ENCODE results near the gene TNFRSF21. TPM values are rescaled to one million over a fixed set of nuclear protein-coding genes. Genes with fewer than 3 reads are reported as not detected.

Gene TNFRSF21
- total RNA-seq, 2 donors from 2014 or later, result 24.6 to 26.0 TPM

GRCh38 chr6:47241742-47242482 lies 67.8 kb downstream of the TNFRSF21 start:
- intact Hi-C loops (cut with DNase I), result no loop called here
- Histone ChIP-seq H3K4me3 (no peak overlapping the region), H3K4me1 (peaks cover 28% of the 10 kb centered on the region), H3K36me3 (replicated peaks in 1 of 2; ENCODE audit: insufficient read depth in 1 of 2, low read depth in 2 of 2) (no peaks in the 10 kb centered on the region), H3K27ac (peak overlapping the region; percentile 37 to 78 (median 52)), H3K27me3 (no peaks in the 10 kb centered on the region), H3K9me3 (no peaks in the 10 kb centered on the region)
- 71 to 73% methylated on average over 4 of the region's 4 CpGs for WGBS, 2 donors
- peak in 1 of 4 donors; percentile 20 for DNase-seq
- no peak for ATAC-seq
- no peak for TF ChIP-seq POLR2A (IDR thresholded peaks at IDR 0.05)
- TF ChIP-seq, protein P1, sequence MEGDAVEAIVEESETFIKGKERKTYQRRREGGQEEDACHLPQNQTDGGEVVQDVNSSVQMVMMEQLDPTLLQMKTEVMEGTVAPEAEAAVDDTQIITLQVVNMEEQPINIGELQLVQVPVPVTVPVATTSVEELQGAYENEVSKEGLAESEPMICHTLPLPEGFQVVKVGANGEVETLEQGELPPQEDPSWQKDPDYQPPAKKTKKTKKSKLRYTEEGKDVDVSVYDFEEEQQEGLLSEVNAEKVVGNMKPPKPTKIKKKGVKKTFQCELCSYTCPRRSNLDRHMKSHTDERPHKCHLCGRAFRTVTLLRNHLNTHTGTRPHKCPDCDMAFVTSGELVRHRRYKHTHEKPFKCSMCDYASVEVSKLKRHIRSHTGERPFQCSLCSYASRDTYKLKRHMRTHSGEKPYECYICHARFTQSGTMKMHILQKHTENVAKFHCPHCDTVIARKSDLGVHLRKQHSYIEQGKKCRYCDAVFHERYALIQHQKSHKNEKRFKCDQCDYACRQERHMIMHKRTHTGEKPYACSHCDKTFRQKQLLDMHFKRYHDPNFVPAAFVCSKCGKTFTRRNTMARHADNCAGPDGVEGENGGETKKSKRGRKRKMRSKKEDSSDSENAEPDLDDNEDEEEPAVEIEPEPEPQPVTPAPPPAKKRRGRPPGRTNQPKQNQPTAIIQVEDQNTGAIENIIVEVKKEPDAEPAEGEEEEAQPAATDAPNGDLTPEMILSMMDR (IDR thresholded peaks at IDR 0.05), result no peak

GRCh38 chr6:47240277-47240890 lies 69.3 kb downstream of the TNFRSF21 start:
- no peak for DNase-seq
- no peak for ATAC-seq
- TF ChIP-seq, protein P1 (IDR thresholded peaks at IDR 0.05), result no peak
- no peak for TF ChIP-seq POLR2A (IDR thresholded peaks at IDR 0.05)
- Histone ChIP-seq H3K9me3 (no peaks in the 10 kb centered on the region), H3K4me1 (peaks cover 42% of the 10 kb centered on the region), H3K27ac (no peak overlapping the region), H3K4me3 (no peak overlapping the region), H3K27me3 (no peaks in the 10 kb centered on the region), H3K36me3 (replicated peaks in 1 of 2; ENCODE audit: insufficient read depth in 1 of 2, low read depth in 2 of 2) (no peaks in the 10 kb centered on the region)
- intact Hi-C loops (cut with DNase I), result no loop called here
- 93 to 95% methylated on average over 5 of the region's 5 CpGs for WGBS, 2 donors

GRCh38 chr6:47239546-47239945 lies 70.2 kb downstream of the TNFRSF21 start:
- Histone ChIP-seq H3K9me3 (no peaks in the 10 kb centered on the region), H3K27ac (no peak overlapping the region), H3K4me1 (peaks cover 42% of the 10 kb centered on the region), H3K36me3 (replicated peaks in 1 of 2; ENCODE audit: insufficient read depth in 1 of 2, low read depth in 2 of 2) (no peaks in the 10 kb centered on the region), H3K27me3 (no peaks in the 10 kb centered on the region), H3K4me3 (no peak overlapping the region)
- TF ChIP-seq, protein P1 (IDR thresholded peaks at IDR 0.05), result no peak
- no peak for TF ChIP-seq POLR2A (IDR thresholded peaks at IDR 0.05)
- ATAC-seq, result no peak
- intact Hi-C loops (cut with DNase I), result no loop called here
- DNase-seq, result no peak
- WGBS, 2 donors, result 75 to 78% methylated on average over 2 of the region's 2 CpGs

DNA sequence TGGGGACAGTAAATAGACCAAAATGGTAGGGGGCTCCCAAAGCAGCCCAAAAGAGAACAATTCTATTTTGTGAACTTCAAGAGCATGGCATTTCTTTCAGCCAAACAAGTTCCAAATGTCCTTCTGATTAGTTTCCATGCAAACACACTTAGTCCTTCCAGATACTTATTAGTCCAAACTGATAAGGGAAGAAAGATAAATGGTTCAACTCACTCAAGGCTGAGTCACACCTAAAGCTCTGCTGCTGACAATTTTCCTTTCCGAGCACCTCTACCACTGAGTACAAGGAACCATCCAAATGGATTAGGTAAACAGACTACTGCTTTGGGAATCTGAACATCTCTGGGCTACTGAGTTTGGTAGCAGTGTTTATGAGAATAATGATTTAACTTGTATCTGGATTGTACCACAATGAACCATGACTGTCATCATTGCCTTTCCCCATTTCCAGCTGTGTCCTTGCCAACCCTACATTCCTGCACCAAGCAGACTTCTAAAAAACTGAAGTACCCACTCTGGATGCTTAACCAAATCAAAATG lies 71.2 kb downstream of the TNFRSF21 start:
- H3K4me3 ChIP-seq, result no peak overlapping the region
- DNase-seq (no peak), ATAC-seq (peak; percentile 31)
- H3K4me1 ChIP-seq, result peaks cover 42% of the 10 kb centered on the region
- peak overlapping the region; percentile 30 to 63 (median 44) for H3K27ac ChIP-seq
- WGBS, 2 donors, result 18 to 32% methylated on average over 1 of the region's 1 CpG
- H3K27me3 ChIP-seq, result no peaks in the 10 kb centered on the region
- TF ChIP-seq, protein P1 (IDR thresholded peaks at IDR 0.05), result no peak
- TF ChIP-seq POLR2A (IDR thresholded peaks at IDR 0.05), result no peak
- intact Hi-C loops (cut with DNase I), result no loop called here
- H3K9me3 ChIP-seq, result no peaks in the 10 kb centered on the region
- H3K36me3 ChIP-seq (replicated peaks in 1 of 2; ENCODE audit: insufficient read depth in 1 of 2, low read depth in 2 of 2), result no peaks in the 10 kb centered on the region

All from body of pancreas (tissue), 4 donors.